Activated CD4-positive, alpha-beta T cell treated with anti-CD3 and anti-CD28 coated beads, Interleukin-2, amount 50 U/mL, for 48 hours (primary cell): ENCODE measurements around the gene ASAP3.
"Not testable (repeated sequence)": the region's sequence is repeated elsewhere in the genome, so short reads cannot be mapped to it uniquely, and the experiment has no call there.

Source experiments
- DNase-seq, 2 experiments: peaks; one replicate each; pipeline ENCODE4 v3.0.0-alpha.2; 2020

Gene ASAP3

GRCh38 chr1:23393706-23394105 lies 90.3 kb downstream of the ASAP3 start:
- DNase-seq, result no peak

GRCh38 chr1:23392125-23392855 lies 91.7 kb downstream of the ASAP3 start:
- DNase-seq, result no peak

- no peak for DNase-seq
These were observed 94.1 kb downstream of the ASAP3 start for GRCh38 chr1:23389837-23390321.

- DNase-seq, result no peak
These were observed 96.5 kb downstream of the ASAP3 start for GRCh38 chr1:23387494-23387893.

- DNase-seq, result no peak
These were observed 98.8 kb downstream of the ASAP3 start for GRCh38 chr1:23385119-23385621.

GRCh38 chr1:23384312-23385058 lies 99.5 kb downstream of the ASAP3 start:
- no peak for DNase-seq

GRCh38 chr1:23383577-23384311 lies 100.2 kb downstream of the ASAP3 start:
- DNase-seq, result no peak

GRCh38 chr1:23381233-23381885 lies 102.6 kb downstream of the ASAP3 start:
- DNase-seq, result no peak

GRCh38 chr1:23380719-23381118 lies 103.3 kb downstream of the ASAP3 start:
- DNase-seq, result no peak

GRCh38 chr1:23380236-23380635 lies 103.7 kb downstream of the ASAP3 start:
- DNase-seq, result not testable (repeated sequence)
